ENCODE measurements around the gene KSR2.

GRCh38 chr12:117975006-117975405 is 6.2 kb upstream of the KSR2 start:
- TF ChIP-seq CTCF (IDR thresholded peaks at IDR 0.05) (no peak), POLR2A (IDR thresholded peaks at IDR 0.05) (no peak)
